Astrocyte of the spinal cord (primary cell): Measurements from ENCODE around the gene F8.

Experiments
- DNase-seq: peaks from one replicate; pipeline ENCODE4 v3.0.0; 2011; ENCODE audit warnings: low read depth, low spot score
- H3K4me3 ChIP-seq: 2 replicates; pipeline ENCODE4 v1.5.1; 2011; ENCODE audit warnings: low read depth, mild to moderate bottlenecking, low read length, moderate library complexity
- in situ Hi-C: cut with HindIII; loops from 2 replicates; pipeline ENCODE4 v1.10.0; 2017; ENCODE audit warnings: low sequenced_read_pairs
- TF ChIP-seq, protein P1 (sequence below): IDR thresholded peaks from 2 replicates; pipeline ENCODE4 v1.5.1; 2012; ENCODE audit warnings: low read depth, mild to moderate bottlenecking, low read length, inconsistent platforms

The F8 gene

DNA sequence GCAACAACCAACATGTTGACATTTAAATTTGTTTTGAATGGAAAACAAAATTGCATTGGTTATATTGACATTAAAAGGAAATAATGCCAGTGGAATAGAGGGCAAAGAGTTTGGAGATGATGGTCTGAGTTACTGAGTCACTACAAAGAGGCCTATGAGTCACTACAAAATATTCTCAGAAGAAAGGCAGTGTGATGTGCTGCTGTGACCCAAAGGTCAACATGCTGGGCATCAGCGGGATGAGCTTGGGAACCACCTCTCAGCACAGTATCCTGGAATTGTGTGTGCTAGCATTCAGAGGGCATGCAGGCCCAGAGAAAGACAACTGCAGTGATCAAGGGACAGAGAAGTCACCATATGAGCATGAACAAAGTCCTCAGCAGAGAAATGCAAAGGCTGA, 45.6 kb upstream of the F8 start:
- in situ Hi-C loops: no loop called here
- no peak overlapping the region for H3K4me3 ChIP-seq
- TF ChIP-seq, protein P1, sequence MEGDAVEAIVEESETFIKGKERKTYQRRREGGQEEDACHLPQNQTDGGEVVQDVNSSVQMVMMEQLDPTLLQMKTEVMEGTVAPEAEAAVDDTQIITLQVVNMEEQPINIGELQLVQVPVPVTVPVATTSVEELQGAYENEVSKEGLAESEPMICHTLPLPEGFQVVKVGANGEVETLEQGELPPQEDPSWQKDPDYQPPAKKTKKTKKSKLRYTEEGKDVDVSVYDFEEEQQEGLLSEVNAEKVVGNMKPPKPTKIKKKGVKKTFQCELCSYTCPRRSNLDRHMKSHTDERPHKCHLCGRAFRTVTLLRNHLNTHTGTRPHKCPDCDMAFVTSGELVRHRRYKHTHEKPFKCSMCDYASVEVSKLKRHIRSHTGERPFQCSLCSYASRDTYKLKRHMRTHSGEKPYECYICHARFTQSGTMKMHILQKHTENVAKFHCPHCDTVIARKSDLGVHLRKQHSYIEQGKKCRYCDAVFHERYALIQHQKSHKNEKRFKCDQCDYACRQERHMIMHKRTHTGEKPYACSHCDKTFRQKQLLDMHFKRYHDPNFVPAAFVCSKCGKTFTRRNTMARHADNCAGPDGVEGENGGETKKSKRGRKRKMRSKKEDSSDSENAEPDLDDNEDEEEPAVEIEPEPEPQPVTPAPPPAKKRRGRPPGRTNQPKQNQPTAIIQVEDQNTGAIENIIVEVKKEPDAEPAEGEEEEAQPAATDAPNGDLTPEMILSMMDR: no peak
- DNase-seq: peak; percentile 55

DNA sequence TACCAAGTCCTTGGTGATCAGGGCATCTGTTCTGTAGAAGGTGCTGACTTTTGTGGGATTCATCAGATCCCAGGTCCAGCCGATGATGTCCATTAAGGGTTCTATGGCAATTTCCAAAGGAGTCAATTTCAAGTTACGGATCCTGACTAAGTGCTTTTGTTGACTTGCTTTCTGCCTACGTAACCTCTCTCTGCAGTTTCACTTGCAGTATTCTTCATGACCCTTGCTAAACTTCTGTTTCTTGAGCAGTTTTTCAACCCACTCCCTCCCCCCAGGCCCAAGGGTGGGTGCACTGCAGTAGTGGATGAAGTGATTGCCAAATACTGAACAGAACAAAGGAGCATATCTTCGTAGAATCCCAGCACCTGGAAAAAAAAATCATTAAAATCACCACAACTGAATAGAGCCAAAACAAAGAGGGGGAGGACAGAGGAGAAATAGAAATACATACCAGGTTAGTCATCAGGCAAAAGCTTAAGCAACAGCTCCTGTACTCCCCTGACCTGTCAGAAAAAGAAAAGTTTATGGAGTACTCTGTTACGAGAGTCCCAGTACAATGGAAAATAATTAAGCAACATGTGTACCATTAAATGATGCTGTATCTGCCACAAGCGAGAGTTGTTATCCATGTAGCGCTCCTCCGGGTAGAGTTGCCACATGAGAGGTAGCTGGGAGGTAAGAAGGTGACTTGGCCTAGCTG, 42.7 kb upstream of the F8 start:
- H3K4me3 ChIP-seq: no peak overlapping the region
- TF ChIP-seq, protein P1: no peak
- in situ Hi-C loops: no loop called here
- DNase-seq: peak; percentile 34

DNA sequence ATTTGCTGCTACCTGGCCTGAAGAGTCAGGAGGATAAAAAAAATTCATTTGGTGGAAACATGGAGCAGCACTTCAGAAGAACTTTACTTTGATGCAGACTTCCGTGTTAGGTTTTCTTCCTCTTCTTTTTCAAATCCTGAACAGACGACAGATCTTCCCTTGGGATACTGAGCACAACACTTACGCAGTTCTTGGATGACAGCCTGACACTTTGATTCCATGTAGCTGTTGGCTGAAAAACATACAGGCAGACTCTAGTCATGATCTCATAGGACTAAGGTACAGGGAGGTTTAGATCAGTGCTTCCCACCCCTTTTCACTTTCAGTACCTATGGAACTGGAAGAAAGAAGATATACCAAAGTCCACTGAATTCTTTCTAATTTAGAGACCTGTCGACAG, 39.2 kb upstream of the F8 start:
- in situ Hi-C loops: no loop called here
- no peak for DNase-seq
- TF ChIP-seq, protein P1: no peak
- H3K4me3 ChIP-seq: no peak overlapping the region

DNA sequence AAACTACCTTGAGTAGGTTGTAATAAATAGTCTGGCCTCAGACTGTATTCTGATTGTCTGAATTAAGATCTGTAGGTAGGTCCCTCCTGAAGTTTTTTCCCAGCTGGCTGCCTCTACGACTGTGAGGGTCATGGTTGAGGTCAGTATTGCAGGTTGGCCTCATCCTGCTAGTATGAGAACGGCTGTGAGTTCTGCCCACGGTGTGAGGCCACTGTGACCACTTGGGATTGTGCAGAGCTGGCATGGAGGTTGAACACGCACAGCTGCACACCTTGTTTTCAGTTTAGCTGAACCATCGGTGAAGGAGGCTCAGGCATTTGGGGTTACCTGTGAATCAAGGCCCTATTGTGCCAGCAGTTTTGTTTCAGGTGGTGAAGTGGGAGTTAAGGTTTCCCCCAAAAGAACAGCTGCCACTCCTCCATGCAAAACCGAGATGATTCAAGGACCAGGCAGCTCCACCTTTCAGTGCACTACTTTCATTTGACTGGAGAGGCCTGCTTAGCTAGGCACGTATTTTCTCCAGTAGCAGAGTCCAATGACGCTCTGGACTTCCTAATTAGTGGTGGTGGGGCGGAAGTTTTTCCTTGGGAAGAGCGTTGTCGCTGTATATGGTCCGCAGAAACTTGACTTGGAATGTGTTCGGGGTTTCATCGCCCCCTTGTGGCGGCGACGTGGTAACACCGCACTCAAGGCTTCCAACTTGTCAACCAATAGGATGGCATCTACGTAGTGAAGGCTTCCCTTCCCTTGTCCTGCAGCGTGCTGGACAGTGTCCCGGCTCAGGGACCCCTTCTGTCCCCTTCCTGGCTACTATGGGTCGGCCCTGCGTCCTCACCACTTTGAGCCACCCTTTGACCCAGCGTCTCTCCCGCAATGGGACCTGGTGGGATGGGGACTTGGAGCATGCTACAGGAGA, 34.6 kb upstream of the F8 start:
- in situ Hi-C loops: no loop called here
- DNase-seq: peak; percentile 72
- TF ChIP-seq, protein P1: peak; percentile 71
- H3K4me3 ChIP-seq: no peak overlapping the region

DNA sequence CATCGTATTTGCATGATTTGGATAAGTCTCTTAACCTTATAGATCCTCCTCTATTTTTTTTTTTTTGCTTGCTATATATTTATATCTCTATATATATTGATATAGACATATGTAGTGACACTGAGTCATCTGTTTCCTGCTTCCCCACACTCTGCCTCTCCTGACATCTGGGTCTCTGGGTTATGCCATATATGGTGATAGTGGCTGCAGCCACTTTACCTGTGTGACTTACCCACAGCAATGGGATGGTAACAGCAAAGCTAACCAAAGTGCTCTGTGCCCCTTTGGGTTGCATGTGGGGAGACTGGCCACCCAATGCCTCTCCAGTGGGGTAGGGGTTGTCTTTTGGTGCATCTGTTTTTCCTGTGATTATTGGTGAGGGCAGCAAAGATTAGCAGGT, 33.9 kb upstream of the F8 start:
- TF ChIP-seq, protein P1: no peak
- in situ Hi-C loops: no loop called here
- no peak overlapping the region for H3K4me3 ChIP-seq
- no peak for DNase-seq

DNA sequence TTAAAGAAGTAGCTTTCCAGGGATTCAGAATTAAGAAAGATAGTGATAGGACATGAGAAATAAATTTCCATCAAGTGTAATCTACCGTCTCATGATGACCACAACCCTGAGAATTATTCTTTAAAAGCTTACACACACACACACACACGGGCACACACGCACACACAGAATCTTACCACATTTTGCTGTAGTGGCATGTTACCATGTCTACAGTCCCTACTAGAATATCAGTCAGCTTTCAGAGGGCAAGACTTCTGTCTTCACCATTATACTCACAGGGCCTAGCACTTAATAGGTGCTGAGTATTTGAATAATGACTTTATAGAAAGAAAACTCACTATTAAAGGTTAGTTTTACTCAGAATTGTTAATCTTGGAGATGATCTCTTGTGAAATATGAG, 33.0 kb upstream of the F8 start:
- TF ChIP-seq, protein P1: no peak
- in situ Hi-C loops: no loop called here
- H3K4me3 ChIP-seq: no peak overlapping the region
- no peak for DNase-seq
